HEK293T (cell line): ENCODE measurements around the gene ZNF277.

Source experiments
- CTCF ChIA-PET: fragments of 350-600 bp; formaldehyde crosslinking; extraction: SDS; loops from one replicate; lab custom pipeline; 2021; ENCODE audit warnings: antibody characterized with exemption, inconsistent platforms; lab: Yijun Ruan, JAX
- POLR2A ChIA-PET: fragments of 350-600 bp; formaldehyde crosslinking; extraction: SDS; loops from one replicate; lab custom pipeline; 2020; ENCODE audit warnings: antibody characterized with exemption, inconsistent platforms; lab: Yijun Ruan, JAX
- DNase-seq: peaks from one replicate; pipeline ENCODE4 v3.0.0; 2012; ENCODE audit warnings: mixed read lengths; ENCODE audit errors: extremely low spot score
- ARNT ChIP-seq: fragments of 450-650 bp; IDR thresholded peaks from 2 replicates; pipeline ENCODE4 v1.6.1; 2017; ENCODE audit warnings: mild to moderate bottlenecking
- BHLHE40 ChIP-seq: fragments of 450-650 bp; IDR thresholded peaks from 2 replicates; pipeline ENCODE4 v1.6.1; 2016; ENCODE audit warnings: mild to moderate bottlenecking, moderate library complexity, borderline replicate concordance
- CTBP1 ChIP-seq: fragments of 450-650 bp; IDR thresholded peaks from 2 replicates; pipeline ENCODE4 v1.6.1; 2016; ENCODE audit warnings: borderline replicate concordance
- ELF4 ChIP-seq: fragments of 450-650 bp; IDR thresholded peaks from 2 replicates; pipeline ENCODE4 v1.6.1; 2017; ENCODE audit warnings: antibody characterized with exemption
- FOXA1 ChIP-seq: fragments of 450-650 bp; IDR thresholded peaks from 2 replicates; pipeline ENCODE4 v1.6.1; 2016; ENCODE audit warnings: mild to moderate bottlenecking
- FOXK2 ChIP-seq: fragments of 450-650 bp; IDR thresholded peaks from 2 replicates; pipeline ENCODE4 v1.6.1; 2016; ENCODE audit warnings: mild to moderate bottlenecking
- FOXM1 ChIP-seq: fragments of 450-650 bp; IDR thresholded peaks from 2 replicates; pipeline ENCODE4 v1.6.1; 2017; ENCODE audit warnings: mild to moderate bottlenecking, borderline replicate concordance
- HDGF ChIP-seq: fragments of 450-650 bp; IDR thresholded peaks from 2 replicates; pipeline ENCODE4 v1.6.1; 2017; ENCODE audit warnings: antibody characterized with exemption, borderline replicate concordance
- L3MBTL2 ChIP-seq: fragments of 450-650 bp; conservative IDR thresholded peaks from 2 replicates; pipeline ENCODE4 v1.6.1; 2016; ENCODE audit warnings: mild to moderate bottlenecking
- LEF1 ChIP-seq: fragments of 450-650 bp; IDR thresholded peaks from 2 replicates; pipeline ENCODE4 v1.6.1; 2017; ENCODE audit warnings: mild to moderate bottlenecking, borderline replicate concordance
- NFRKB ChIP-seq: fragments of 450-650 bp; IDR thresholded peaks from 2 replicates; pipeline ENCODE4 v1.6.1; 2016; ENCODE audit warnings: mild to moderate bottlenecking, moderate library complexity
- SP1 ChIP-seq: fragments of 450-650 bp; IDR thresholded peaks from 2 replicates; pipeline ENCODE4 v1.6.1; 2017
- SUZ12 ChIP-seq: fragments of 450-650 bp; IDR thresholded peaks from 2 replicates; pipeline ENCODE4 v1.6.1; 2016; ENCODE audit warnings: mild to moderate bottlenecking
- TARDBP ChIP-seq: fragments of 450-650 bp; IDR thresholded peaks from 2 replicates; pipeline ENCODE4 v1.6.1; 2016
- ZNF384 ChIP-seq: fragments of 450-650 bp; IDR thresholded peaks from 2 replicates; pipeline ENCODE4 v1.6.1; 2016
- TF ChIP-seq, protein P1 (sequence below): fragments of 450-650 bp; IDR thresholded peaks from 2 replicates; pipeline ENCODE4 v1.6.1; 2016

Gene ZNF277

DNA sequence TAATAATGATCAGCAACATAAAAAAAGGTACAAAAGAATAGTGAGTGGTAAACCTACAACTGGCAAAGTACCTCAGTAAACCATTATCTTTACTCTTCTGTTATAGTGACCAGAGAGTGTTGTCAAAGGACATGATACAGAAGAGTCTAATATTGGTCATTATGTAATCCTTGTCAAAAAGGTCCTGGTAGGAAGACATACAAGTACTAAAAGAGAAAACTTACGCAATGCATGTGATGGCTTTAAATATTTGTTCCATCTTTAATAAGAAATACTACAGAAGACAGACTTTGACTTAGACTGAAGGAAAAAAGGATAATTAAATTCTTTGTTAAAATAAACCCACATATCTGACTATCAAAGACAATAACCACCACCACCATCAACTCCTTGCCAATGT is 6.8 kb upstream of the ZNF277 start:
- ChIA-PET POLR2A (no interaction called here), CTCF (no interaction called here)
- DNase-seq: no peak
- TF ChIP-seq FOXA1 (no peak), FOXM1 (no peak), SUZ12 (no peak), NFRKB (no peak), BHLHE40 (no peak), HDGF (no peak)
- TF ChIP-seq, protein P1, sequence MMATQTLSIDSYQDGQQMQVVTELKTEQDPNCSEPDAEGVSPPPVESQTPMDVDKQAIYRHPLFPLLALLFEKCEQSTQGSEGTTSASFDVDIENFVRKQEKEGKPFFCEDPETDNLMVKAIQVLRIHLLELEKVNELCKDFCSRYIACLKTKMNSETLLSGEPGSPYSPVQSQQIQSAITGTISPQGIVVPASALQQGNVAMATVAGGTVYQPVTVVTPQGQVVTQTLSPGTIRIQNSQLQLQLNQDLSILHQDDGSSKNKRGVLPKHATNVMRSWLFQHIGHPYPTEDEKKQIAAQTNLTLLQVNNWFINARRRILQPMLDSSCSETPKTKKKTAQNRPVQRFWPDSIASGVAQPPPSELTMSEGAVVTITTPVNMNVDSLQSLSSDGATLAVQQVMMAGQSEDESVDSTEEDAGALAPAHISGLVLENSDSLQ: no peak

DNA sequence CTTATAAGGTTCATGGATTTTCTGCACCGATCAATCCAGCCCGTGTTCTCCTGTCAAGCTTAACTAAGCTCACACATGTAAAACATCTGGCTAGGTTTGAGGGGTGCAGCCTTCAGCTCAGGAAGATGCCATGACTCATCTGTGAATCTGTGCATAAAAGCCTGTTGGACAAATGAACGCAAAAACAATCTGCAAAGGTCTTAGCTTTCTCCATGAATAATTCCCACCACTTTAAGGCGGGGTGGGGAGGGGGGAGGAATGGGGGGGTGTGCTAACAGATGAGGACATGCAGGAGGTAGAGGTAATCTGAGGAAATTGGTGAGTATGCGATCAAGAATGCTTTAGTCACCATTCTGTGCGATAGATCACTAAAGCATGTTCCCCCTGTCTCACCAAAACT is 5.1 kb upstream of the ZNF277 start:
- ChIA-PET CTCF (no interaction called here), POLR2A (no interaction called here)
- no peak for DNase-seq
- TF ChIP-seq TARDBP: no peak
- TF ChIP-seq SP1: no peak
- no peak for TF ChIP-seq FOXK2
- no peak for TF ChIP-seq NFRKB

DNA sequence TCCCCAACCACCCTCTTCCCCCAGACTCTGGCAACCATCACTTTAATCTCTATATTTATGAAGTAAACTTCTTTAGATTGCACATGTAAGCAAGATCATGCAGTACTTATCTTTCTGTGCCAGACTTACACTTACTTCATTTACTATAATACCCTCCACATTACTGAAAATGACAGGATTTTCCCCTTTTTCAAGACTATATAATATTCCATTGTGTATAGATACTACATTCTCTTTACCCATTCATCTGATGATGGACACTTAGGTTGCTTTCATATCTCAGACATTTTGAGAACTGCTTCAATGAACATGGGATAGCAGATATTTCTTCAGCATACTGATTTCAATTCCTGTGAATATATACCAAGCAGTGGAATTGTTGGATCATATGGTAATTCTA is 4.7 kb upstream of the ZNF277 start:
- TF ChIP-seq HDGF: no peak
- TF ChIP-seq SUZ12: no peak
- no peak for TF ChIP-seq TARDBP
- TF ChIP-seq L3MBTL2: no peak
- no peak for TF ChIP-seq ZNF384
- TF ChIP-seq ELF4: no peak
- no peak for TF ChIP-seq CTBP1
- no peak for TF ChIP-seq ARNT
- TF ChIP-seq LEF1: no peak
- no peak for TF ChIP-seq BHLHE40
- TF ChIP-seq NFRKB: no peak
- TF ChIP-seq, protein P1: no peak
- TF ChIP-seq FOXM1: no peak
- TF ChIP-seq SP1: no peak
- POLR2A ChIA-PET: interaction anchor here (1.0 kb wide), 1 partner anchor 51 kb away, joined by 3 read pairs; no protein-coding TSS in a partner anchor
- DNase-seq: no peak
- CTCF ChIA-PET: no interaction called here

DNA sequence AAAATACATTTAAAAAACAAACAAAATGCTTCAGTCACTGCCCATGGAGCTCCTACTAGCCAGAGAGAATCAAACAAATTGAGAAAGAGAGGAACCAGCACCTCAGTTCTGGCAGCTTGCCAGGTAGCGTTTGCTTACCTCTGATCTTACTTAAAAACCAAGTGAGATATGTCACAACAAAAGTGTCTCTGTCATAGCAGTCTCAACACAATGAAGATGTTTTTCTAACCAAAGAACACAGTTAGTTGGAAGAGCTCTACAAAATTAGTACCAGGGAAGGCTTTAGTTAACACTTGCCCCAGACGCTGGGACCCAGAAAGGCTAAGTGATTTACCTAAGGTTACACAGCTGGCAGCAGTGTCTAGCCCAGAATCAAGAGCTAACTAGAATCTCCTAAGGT is 3.7 kb upstream of the ZNF277 start:
- ChIA-PET POLR2A (interaction anchor here (1.0 to 1.2 kb wide), 2 partner anchors 52 to 247 kb away, joined by 3 read pairs; partner anchors contain the start of gene IFRD1), CTCF (no interaction called here)
- DNase-seq: no peak
- TF ChIP-seq SP1 (no peak), ARNT (no peak)

DNA sequence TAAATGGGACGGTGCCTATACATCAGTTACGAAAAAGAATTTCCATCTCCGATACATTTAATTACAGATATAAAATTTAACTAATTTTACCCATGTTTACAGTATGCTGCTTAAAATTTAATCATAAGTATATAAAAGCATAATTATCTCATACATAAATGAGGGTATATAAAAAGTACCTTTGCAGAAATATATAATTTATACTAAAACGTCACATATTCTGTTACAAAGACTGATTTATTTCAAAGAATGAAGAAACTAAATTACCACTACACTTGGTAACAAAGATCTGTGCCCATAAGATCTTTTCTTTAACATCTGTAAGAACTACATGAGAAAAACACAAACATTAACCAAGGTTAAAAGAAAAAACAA is 3.1 kb upstream of the ZNF277 start:
- no peak for DNase-seq
- CTCF ChIA-PET: no interaction called here
- TF ChIP-seq FOXK2: no peak
- TF ChIP-seq LEF1: no peak
- TF ChIP-seq HDGF: no peak
- TF ChIP-seq FOXM1: no peak
- TF ChIP-seq, protein P1: no peak
- no peak for TF ChIP-seq CTBP1
- POLR2A ChIA-PET: interaction anchor here (1.2 kb wide), 1 partner anchor 247 kb away, joined by 3 read pairs; the partner anchor contains the start of gene IFRD1

DNA sequence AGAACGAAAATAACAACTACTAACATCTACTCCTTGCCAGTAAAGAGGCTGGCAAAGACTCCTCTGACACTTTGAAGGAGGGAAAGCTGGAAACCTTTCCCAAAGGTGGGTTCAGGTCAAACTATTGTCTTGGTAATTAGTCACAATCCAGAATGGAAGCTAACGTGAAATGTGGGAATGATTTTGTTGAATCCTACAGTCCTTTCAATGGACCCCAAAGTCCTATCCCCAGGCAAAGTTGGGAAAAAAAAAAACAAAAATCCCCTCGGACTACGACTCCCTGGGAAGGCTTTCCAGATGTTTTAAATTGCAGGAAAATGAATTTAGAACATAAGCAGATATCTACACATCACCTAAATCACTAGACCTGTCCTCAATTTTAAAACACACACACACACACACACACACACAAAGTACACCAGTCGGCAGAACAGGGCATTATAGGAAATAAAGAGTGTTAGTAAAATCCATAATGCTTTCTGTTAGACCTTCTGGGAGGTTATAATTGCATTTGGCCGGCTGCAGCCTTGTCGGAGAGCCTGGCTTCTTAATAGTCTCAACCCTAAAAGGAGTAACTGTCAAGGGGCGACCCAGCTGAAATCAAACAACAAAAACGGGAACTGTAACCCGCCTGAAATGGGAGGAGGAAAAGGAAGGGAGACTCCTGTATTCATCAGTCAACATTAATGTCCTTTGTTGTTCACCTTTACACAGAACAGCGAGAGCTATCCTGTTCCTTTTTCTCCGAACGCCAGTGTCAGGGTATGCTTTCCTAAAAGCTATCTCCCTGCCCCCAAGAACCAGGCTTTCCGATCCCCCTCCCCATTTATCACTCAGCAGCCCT is 1.8 kb upstream of the ZNF277 start:
- ChIA-PET CTCF (interaction anchor here (0.6 to 1.1 kb wide), 2 partner anchors 181 to 442 kb away, joined by 3 read pairs; no protein-coding TSS in a partner anchor), POLR2A (interaction anchor here (0.8 to 1.6 kb wide), 5 partner anchors 10 to 246 kb away, joined by 3 to 8 read pairs (median 5); partner anchors contain the start of gene IFRD1)
- TF ChIP-seq NFRKB (no peak), FOXK2 (no peak), HDGF (no peak), FOXM1 (no peak), ZNF384 (no peak), ELF4 (no peak), ARNT (no peak), FOXA1 (no peak), SP1 (no peak), TARDBP (no peak), LEF1 (no peak), BHLHE40 (no peak), L3MBTL2 (no peak), SUZ12 (no peak)
- TF ChIP-seq, protein P1: no peak
- DNase-seq: no peak
